Islet of Langerhans (tissue), 1 donor: ENCODE measurements around the gene ZNF236.
"Not testable (repeated sequence)": the region's sequence is repeated elsewhere in the genome, so short reads cannot be mapped to it uniquely, and the experiment has no call there.

Source experiments
- FAIRE-seq: peaks from one replicate; lab custom pipeline; 2011; peaks lifted over from hg19 to GRCh38; lab: Jason Lieb, UNC

The ZNF236 gene

GRCh38 chr18:77008576-77009315, 186.4 kb downstream of the ZNF236 start:
- no peak for FAIRE-seq

DNA sequence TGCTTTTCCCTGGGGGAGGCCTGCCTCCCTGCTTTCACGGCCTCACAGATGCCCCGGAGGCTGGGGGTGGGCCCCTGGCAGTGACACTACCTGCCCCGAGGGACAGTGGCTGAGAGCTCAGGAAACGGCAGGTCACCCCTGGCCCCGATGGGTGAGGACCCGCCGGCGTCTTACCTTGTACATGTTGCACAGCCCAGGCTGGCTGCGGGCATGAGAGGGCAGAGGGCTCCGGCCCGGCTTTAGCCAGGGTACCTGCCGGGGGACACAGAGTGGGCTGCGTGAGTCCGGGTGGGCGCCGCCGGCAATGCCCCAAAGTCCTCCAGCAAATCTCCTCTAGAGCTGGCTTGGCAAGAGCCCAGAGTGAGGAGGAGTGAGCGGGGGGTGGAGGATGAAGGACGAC, 187.3 kb downstream of the ZNF236 start:
- FAIRE-seq = no peak

DNA sequence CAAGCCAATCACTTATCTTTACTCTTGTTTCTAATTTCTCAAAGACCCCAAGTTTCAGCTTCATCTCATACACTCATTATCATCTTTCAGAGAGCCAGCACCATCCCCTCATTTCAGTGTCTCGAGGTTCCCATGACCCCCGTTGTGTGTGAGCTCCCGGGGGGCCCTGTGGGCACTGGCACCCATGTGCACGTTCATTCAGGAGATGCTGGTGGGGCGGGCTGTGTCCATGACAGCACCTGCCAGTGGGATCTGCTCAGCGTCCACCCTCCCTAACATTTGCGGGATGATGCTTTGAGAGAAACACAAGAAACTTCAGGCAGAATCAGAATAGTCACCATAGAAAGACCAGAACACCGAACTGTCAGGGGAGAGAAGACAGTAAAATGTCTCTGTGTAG, 189.8 kb downstream of the ZNF236 start:
- no peak for FAIRE-seq

- no peak for FAIRE-seq
Observed at GRCh38 chr18:77012806-77013541, 190.6 kb downstream of the ZNF236 start.

GRCh38 chr18:77013811-77014521, 191.6 kb downstream of the ZNF236 start:
- no peak for FAIRE-seq

- no peak for FAIRE-seq
Observed at GRCh38 chr18:77014538-77014937, 192.2 kb downstream of the ZNF236 start.

GRCh38 chr18:77015169-77015568, 192.8 kb downstream of the ZNF236 start:
- no peak for FAIRE-seq

DNA sequence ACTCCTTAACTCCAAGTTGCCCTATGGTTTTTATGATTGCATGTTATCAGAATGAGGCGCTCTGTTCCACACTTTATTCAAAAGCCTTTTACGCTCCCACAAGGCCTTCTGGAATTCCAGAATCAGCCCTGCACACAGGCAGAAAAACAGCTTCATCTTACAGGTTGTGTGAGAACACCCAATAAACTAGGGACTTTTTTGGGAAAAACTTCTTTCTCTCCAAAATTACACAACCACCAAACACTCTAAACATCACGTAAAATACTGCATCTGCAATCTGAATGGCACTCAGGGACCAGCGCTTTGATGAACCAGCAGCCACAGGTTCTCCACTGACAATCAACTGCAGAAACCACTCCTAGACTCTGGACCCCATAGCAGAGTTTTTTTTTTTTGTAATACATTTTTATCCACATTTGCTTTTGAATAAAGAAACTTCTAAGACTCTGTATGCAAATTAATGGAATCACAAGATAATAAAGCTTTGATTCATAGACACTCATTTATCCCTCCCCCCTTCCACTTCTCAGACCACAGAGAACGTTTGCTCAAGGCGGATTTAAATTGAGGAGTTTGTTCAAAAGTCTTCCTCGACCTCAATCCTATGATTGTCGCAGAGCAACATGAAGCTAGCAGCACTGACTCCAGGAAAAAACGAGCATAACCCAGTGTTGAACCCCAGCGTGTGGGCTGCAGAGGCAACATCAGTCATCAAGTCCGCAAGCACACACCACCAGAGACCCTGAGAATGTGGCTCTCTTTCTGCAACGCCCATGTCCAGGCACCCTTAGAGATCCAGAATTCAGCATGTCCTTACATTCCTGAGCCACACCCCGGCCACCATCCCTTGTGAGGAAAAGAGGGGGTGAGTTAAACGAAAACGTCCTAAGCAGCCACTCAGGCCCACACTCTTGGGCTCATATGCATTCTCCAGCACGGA, 193.7 kb downstream of the ZNF236 start:
- FAIRE-seq = no peak

DNA sequence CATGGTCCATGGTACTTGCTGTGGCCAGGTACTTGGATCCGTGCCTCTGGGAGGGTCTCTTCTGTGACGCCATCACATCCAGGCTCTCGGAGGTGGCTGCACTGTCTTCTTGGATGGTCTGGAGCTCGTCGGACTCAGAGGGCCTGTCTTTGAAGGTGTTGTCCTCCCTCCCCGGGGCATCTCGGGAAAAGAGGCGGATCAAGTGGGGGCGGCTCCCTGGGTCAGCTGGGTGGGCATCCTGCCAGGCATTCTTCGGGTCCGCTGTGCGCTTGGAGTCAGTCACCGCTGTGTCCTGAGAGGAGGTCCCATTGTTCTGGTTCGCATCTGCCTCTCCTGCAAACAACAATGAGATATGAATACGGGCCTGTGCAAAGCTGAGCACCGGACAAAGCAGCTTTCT, 194.6 kb downstream of the ZNF236 start:
- FAIRE-seq = no peak

DNA sequence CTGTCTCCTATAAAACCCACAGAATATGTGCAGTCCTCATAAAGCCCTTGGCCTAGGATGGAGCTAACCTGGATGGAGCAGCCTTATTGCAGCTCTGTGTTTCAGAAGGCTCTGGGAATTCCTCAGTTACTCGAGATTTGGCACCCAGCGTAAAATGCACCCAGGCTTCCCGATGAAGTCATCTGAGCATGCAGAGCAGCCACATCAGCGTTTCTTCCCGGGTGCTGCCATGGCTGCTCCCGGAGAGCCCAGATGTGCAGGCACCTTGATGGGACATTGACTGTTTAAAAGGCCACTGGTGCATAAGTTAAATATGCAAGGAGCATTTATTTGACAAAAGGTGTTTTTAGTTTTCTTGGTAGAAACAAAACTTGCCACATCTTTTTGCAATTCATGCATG, 195.0 kb downstream of the ZNF236 start:
- no peak for FAIRE-seq

DNA sequence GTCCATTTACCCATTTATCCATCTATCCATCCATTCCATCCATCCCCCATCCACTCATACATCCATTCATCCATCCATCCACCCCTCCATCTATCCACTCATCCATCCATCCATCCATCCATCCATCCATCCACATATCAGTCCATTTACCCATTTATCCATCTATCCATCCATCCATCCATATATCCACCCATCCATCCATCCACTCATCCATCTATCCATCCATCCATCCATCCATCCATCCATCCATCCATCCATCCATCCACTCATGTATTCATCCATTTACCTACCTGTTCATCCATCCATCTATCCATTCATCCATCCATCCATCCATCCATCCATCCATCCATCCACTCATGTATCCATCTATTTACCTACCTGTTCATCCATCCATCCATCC, 196.3 kb downstream of the ZNF236 start:
- FAIRE-seq = not testable (repeated sequence)

- no peak for FAIRE-seq
Observed at GRCh38 chr18:77019641-77020040, 197.3 kb downstream of the ZNF236 start.
